MM.1S (cell line): ENCODE results near the gene LRRK1.

Source experiments
- CTCF ChIP-seq: fragments of 300-600 bp; sonication (generic); IDR thresholded peaks from 2 replicates; pipeline ENCODE4 v1.5.1; 2016; ENCODE audit warnings: antibody characterized with exemption, low read length, mixed read lengths
- EZH2 ChIP-seq: fragments of 300-600 bp; sonication (generic); optimal IDR thresholded peaks from 2 replicates; pipeline ENCODE3; 2017; ENCODE audit warnings: low read depth, mild to moderate bottlenecking, antibody characterized with exemption, low read length, mixed read lengths

GRCh38 chr15:101085311-101085700, 166.1 kb downstream of the LRRK1 start:
- TF ChIP-seq CTCF (no peak), EZH2 (no peak)
